H9 (cell line): ENCODE data around the gene KRTAP19-5. TPM values are rescaled to one million over a fixed set of nuclear protein-coding genes. Genes with fewer than 3 reads are reported as not detected.
"Not testable (repeated sequence)": the region's sequence is repeated elsewhere in the genome, so short reads cannot be mapped to it uniquely, and the experiment has no call there.

Experiments used
- DNase-seq: peaks from one replicate; pipeline ENCODE4 v3.0.0-alpha.2; 2017
- H2AFZ ChIP-seq: one replicate; pipeline ENCODE4 v1.6.1; 2013; ENCODE audit warnings: mild to moderate bottlenecking, low read length, control low read depth, moderate library complexity
- H2AK5ac ChIP-seq: 2 replicates; pipeline ENCODE4 v1.6.1; 2013; ENCODE audit warnings: low read length, control low read depth, mixed read lengths; ENCODE audit not compliant: insufficient read length
- H2BK120ac ChIP-seq: one replicate; pipeline ENCODE4 v1.6.1; 2013; ENCODE audit warnings: low read depth, mild to moderate bottlenecking, low read length, control low read depth, inconsistent platforms; ENCODE audit not compliant: poor library complexity, severe bottlenecking
- H2BK12ac ChIP-seq: 2 replicates; pipeline ENCODE4 v1.6.1; 2013; ENCODE audit warnings: low read length, control low read depth, mixed read lengths, low read depth; ENCODE audit not compliant: insufficient read length
- H2BK15ac ChIP-seq: 2 replicates; pipeline ENCODE4 v1.6.1; 2013; ENCODE audit warnings: low read depth, low read length, control low read depth
- H2BK20ac ChIP-seq: one replicate; pipeline ENCODE4 v1.6.1; 2013; ENCODE audit warnings: low read depth, mild to moderate bottlenecking, low read length, control low read depth, inconsistent platforms; ENCODE audit not compliant: poor library complexity, severe bottlenecking
- H2BK5ac ChIP-seq: 2 replicates; pipeline ENCODE4 v1.6.1; 2013; ENCODE audit warnings: low read length, control low read depth, mixed read lengths; ENCODE audit not compliant: insufficient read length
- H3K14ac ChIP-seq: 2 replicates; pipeline ENCODE4 v1.6.1; 2013; ENCODE audit warnings: low read length, control low read depth; ENCODE audit not compliant: insufficient read depth
- H3K18ac ChIP-seq: 2 replicates; pipeline ENCODE4 v1.6.1; 2013; ENCODE audit warnings: low read depth, mild to moderate bottlenecking, mixed read lengths, low read length, control low read depth; ENCODE audit not compliant: insufficient read length
- H3K23ac ChIP-seq: 2 replicates; pipeline ENCODE4 v1.6.1; 2013; ENCODE audit warnings: low read length, control low read depth, mixed read lengths, low read depth; ENCODE audit not compliant: insufficient read length
- H3K23me2 ChIP-seq: 2 replicates; pipeline ENCODE4 v1.6.1; 2013; ENCODE audit warnings: low read depth, mild to moderate bottlenecking, mixed read lengths, low read length, control low read depth; ENCODE audit not compliant: insufficient read length, poor library complexity, severe bottlenecking
- H3K27ac ChIP-seq: 2 replicates; pipeline ENCODE4 v1.5.1; 2013; ENCODE audit warnings: low read length, control low read depth, mixed read lengths, low read depth; ENCODE audit not compliant: insufficient read length
- H3K27me3 ChIP-seq: 2 replicates; pipeline ENCODE4 v1.6.1; 2013; ENCODE audit warnings: low read length, control low read depth, inconsistent platforms; ENCODE audit not compliant: insufficient read depth
- H3K4ac ChIP-seq: 2 replicates; pipeline ENCODE4 v1.6.1; 2013; ENCODE audit warnings: low read depth, mild to moderate bottlenecking, control low read depth, inconsistent platforms, low read length, moderate library complexity
- H3K4me1 ChIP-seq: 2 replicates; pipeline ENCODE4 v1.6.1; 2013; ENCODE audit warnings: low read length, control low read depth, inconsistent platforms; ENCODE audit not compliant: insufficient read depth
- H3K4me2 ChIP-seq: 2 replicates; pipeline ENCODE4 v1.6.1; 2013; ENCODE audit warnings: low read length, control low read depth, mixed read lengths; ENCODE audit not compliant: insufficient read length, insufficient read depth
- H3K56ac ChIP-seq: 2 replicates; pipeline ENCODE4 v1.6.1; 2013; ENCODE audit warnings: low read depth, mild to moderate bottlenecking, mixed read lengths, low read length, control low read depth; ENCODE audit not compliant: insufficient read length
- H3K79me1 ChIP-seq: 2 replicates; pipeline ENCODE4 v1.6.1; 2013; ENCODE audit warnings: low read depth, mild to moderate bottlenecking, moderate library complexity, low read length, control low read depth, inconsistent platforms; ENCODE audit not compliant: insufficient read depth, poor library complexity, severe bottlenecking
- H3K79me2 ChIP-seq: 2 replicates; pipeline ENCODE4 v1.6.1; 2013; ENCODE audit warnings: low read length, control low read depth, inconsistent platforms; ENCODE audit not compliant: insufficient read depth
- H3K9ac ChIP-seq: 2 replicates; pipeline ENCODE4 v1.6.1; 2013; ENCODE audit warnings: low read length, control low read depth, mixed read lengths; ENCODE audit not compliant: insufficient read length; ENCODE audit errors: extremely low read depth
- H3K9me3 ChIP-seq: one replicate; pipeline ENCODE4 v1.6.1; 2013; ENCODE audit warnings: low read depth, low read length, inconsistent platforms; ENCODE audit not compliant: control insufficient read depth
- H3T11ph ChIP-seq: one replicate; pipeline ENCODE4 v1.6.1; 2013; ENCODE audit warnings: mild to moderate bottlenecking, low read length, control low read depth, inconsistent platforms
- H4K20me1 ChIP-seq: one replicate; pipeline ENCODE4 v1.6.1; 2013; ENCODE audit not compliant: control insufficient read depth, insufficient read length, insufficient read depth
- H4K5ac ChIP-seq: 2 replicates; pipeline ENCODE4 v1.6.1; 2013; ENCODE audit warnings: low read depth, mild to moderate bottlenecking, mixed read lengths, low read length, control low read depth; ENCODE audit not compliant: insufficient read length
- H4K8ac ChIP-seq: replicated peaks from 2 replicates; pipeline ENCODE4 v1.6.1; 2013; ENCODE audit warnings: low read length, control low read depth, mixed read lengths, low read depth; ENCODE audit not compliant: insufficient read length
- H4K91ac ChIP-seq: 2 replicates; pipeline ENCODE4 v1.6.1; 2013; ENCODE audit warnings: low read depth, mild to moderate bottlenecking, moderate library complexity, mixed read lengths, low read length, control low read depth; ENCODE audit not compliant: insufficient read length
- H3K27ac Mint-ChIP-seq, 3 experiments: 2 replicates in 2 of 3; 3 replicates in 1 of 3; pipeline ENCODE4 v1.8.0; 2020 to 2021; ENCODE audit warnings: mixed read lengths in 3 of 3, mild to moderate bottlenecking in 1 of 3, moderate library complexity in 1 of 3
- H3K27me3 Mint-ChIP-seq: 2 replicates; pipeline ENCODE4 v1.8.0; 2021; ENCODE audit warnings: low read depth, mild to moderate bottlenecking, moderate library complexity, mixed read lengths
- H3K36me3 Mint-ChIP-seq, 3 experiments: 2 replicates in 2 of 3; 3 replicates in 1 of 3; pipeline ENCODE4 v1.8.0; 2020 to 2021; ENCODE audit warnings: low read depth in 3 of 3, mixed read lengths in 3 of 3; ENCODE audit not compliant: insufficient read depth in 1 of 3
- H3K4me1 Mint-ChIP-seq, 2 experiments: 2 replicates each; pipeline ENCODE4 v1.8.0; 2020; ENCODE audit warnings: mixed read lengths in 2 of 2
- H3K4me3 Mint-ChIP-seq, 2 experiments: 2 replicates in 1 of 2; 3 replicates in 1 of 2; pipeline ENCODE4 v1.8.0; 2020 to 2021; ENCODE audit warnings: mild to moderate bottlenecking in 2 of 2, mixed read lengths in 2 of 2, moderate library complexity in 1 of 2
- H3K9me3 Mint-ChIP-seq, 2 experiments: 2 replicates in 1 of 2; 3 replicates in 1 of 2; pipeline ENCODE4 v1.8.0; 2020; ENCODE audit warnings: mild to moderate bottlenecking in 2 of 2, mixed read lengths in 2 of 2, moderate library complexity in 1 of 2
- WGBS: extraction: QIAGEN DNeasy Blood & Tissue Kit; methylation state at CpG from one replicate; pipeline ENCODE4 v1.1.7; 2013; ENCODE audit warnings: missing lambda C conversion rate, low lambda C conversion rate, mixed read lengths; ENCODE audit not compliant: insufficient read length; ENCODE audit errors: extremely low coverage; 5-methylcytosine and 5-hydroxymethylcytosine counted together
- total RNA-seq: library from RNA; stranded (reverse); gene quantifications from 2 replicates; pipeline ENCODE4 v1.2.1, GENCODE V29; 2021
- TF ChIP-seq, protein P1 (sequence below): fragments of 200-600 bp; sonication (generic); conservative IDR thresholded peaks from 3 replicates; pipeline ENCODE4 v1.8.0; 2021; ENCODE audit warnings: antibody characterized with exemption, mild to moderate bottlenecking

KRTAP19-5 gene
- total RNA-seq, 1 experiment from 2014 or later, result not detected

DNA sequence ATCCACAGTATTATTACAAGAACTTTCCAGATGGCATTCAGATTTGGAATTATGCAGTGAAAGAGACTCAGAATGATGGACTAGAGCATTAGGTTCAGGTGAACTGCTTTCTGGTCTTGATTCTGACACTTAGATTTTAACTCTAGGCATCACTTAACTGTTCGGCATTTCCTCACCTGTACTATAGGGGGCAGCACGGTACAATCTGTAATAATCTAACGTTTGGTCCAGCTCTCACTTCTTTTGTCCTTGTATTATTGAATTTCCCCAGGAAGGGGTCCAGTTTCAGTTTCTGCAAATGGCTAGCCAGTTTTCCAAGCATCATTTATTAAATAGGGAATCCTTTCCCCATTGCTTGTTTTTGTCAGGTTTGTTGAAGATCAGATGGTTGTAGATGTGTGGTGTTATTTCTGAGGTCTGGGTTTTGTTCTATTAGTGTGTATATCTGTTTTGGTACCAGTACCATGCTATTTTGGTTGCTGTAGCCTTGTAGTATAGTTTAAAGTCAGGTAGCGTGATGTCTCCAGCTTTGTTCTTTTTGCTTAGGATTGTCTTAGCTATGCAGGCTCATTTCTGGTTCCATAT is 3.8 kb upstream of the KRTAP19-5 start:
- not testable (repeated sequence) for H3K79me2 ChIP-seq, H3K18ac ChIP-seq, H2AK5ac ChIP-seq, H2BK20ac ChIP-seq, H4K8ac ChIP-seq, H3K14ac ChIP-seq, H2BK120ac ChIP-seq, H3K4me1 ChIP-seq, H3K4me3 Mint-ChIP-seq, H3K27me3 ChIP-seq, H2AFZ ChIP-seq, H3K9me3 ChIP-seq, H3K27ac Mint-ChIP-seq, H3K4me1 Mint-ChIP-seq, H4K20me1 ChIP-seq, H4K91ac ChIP-seq, H3K56ac ChIP-seq, H3K36me3 Mint-ChIP-seq, H2BK5ac ChIP-seq, H3K23me2 ChIP-seq, H3K27me3 Mint-ChIP-seq, H3T11ph ChIP-seq, H4K5ac ChIP-seq, H3K27ac ChIP-seq, H3K79me1 ChIP-seq, H3K23ac ChIP-seq, H2BK12ac ChIP-seq, H3K4me2 ChIP-seq, H3K9ac ChIP-seq, DNase-seq, H2BK15ac ChIP-seq, H3K4ac ChIP-seq
- TF ChIP-seq, protein P1, sequence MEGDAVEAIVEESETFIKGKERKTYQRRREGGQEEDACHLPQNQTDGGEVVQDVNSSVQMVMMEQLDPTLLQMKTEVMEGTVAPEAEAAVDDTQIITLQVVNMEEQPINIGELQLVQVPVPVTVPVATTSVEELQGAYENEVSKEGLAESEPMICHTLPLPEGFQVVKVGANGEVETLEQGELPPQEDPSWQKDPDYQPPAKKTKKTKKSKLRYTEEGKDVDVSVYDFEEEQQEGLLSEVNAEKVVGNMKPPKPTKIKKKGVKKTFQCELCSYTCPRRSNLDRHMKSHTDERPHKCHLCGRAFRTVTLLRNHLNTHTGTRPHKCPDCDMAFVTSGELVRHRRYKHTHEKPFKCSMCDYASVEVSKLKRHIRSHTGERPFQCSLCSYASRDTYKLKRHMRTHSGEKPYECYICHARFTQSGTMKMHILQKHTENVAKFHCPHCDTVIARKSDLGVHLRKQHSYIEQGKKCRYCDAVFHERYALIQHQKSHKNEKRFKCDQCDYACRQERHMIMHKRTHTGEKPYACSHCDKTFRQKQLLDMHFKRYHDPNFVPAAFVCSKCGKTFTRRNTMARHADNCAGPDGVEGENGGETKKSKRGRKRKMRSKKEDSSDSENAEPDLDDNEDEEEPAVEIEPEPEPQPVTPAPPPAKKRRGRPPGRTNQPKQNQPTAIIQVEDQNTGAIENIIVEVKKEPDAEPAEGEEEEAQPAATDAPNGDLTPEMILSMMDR, result peak; percentile 66
- H3K9me3 Mint-ChIP-seq, result peaks cover 0 to 12% of the 10 kb centered on the region in 2 experiments; a peak in 1 of 5 replicates
- no CpG with 5 or more reads among the region's 4 CpGs for WGBS
